Raji (cell line): Measurements from ENCODE around the gene CMBL.

Source experiments
- POLR2A ChIP-seq: IDR thresholded peaks from 2 replicates; pipeline ENCODE4 v1.6.1; 2011; ENCODE audit warnings: low read depth, low read length, control low read depth; ENCODE audit not compliant: insufficient read depth

Gene CMBL

DNA sequence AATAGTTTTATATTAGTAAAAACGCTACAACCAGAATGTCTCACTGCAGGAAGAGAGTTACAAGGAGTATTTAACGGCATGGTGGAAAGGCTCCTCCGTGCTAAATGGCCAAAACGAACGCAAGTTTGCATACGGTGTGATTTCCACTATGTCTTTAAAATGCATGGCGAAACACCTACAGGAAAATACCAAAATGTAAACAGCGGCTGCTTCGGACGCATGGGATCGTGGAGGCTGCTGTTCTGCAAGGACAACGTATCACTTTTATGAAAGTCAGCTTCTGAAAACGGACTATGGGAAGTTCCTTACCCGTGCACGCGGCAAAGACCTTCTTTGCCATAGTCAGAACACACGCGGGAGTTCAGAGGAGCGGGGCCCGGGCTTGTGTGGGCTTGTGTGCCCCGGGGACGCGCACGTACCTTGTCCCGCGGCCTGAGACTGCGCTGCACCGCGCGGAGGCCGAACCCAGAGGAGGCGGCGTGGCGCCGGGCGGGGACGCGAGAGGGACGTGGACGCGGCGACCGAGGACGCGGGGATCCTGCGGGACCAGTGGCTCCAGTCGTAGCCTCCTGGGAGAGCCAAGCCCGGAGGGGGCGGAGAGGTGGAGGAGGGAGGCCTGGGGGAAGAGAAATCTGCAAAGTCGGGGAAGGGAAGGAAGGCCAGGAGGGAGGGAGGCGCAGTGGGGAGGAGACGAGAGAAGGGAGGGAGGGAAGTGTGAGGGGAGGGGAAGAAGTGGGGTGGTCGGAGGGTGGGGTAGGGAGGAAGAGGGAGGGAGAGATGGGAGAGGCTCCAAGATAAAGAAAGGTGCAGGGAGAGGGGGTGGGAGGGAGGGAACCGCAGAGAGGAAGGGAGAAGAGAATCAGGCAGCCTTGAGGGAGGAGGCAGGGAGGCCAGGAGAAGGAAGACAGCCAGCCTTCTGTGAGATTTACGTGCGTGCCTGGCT, at the start of gene CMBL:
TSS of gene CMBL (minus strand) at position 697 of the 943 bp plus-strand sequence. CDS start 17,140 bp downstream, outside the sequence.
- TF ChIP-seq POLR2A, result no peak

DNA sequence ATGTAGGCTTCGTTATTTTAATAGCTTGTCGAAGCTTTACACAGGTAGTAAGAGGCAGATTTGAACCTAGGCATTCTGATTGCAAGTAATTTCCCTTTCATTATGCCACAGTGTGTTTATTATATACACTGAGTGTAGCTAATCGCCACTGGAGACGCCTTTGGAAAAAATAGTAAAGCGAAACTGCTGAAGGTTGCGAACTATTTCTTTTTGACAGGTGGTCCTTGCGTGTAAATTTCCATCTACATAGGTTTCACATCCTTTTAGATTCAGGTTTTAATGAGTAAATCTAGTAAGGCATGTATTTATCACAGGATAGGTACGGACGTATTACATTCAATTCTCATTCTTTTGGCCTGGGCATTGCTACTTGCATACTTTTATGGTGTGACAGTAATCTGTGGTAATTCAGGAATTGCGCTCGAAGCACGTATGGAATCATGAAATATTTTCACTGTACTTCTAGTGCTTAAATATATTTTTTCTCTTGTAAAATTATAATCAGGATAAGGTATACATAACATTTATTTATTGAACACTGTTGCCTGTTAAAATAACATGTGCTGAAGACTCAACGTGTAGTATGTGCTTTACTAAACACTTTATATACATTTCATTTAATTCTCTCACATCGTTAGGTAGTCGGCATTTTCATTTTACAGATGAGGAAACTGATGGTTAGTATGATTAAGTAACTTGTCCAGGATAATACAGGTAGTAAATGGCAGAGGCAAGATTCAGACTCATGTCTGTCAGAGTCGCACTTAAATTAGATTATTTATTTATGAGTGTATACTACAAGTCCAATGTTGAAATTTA, 47.6 kb upstream of the CMBL start:
- no peak for TF ChIP-seq POLR2A

DNA sequence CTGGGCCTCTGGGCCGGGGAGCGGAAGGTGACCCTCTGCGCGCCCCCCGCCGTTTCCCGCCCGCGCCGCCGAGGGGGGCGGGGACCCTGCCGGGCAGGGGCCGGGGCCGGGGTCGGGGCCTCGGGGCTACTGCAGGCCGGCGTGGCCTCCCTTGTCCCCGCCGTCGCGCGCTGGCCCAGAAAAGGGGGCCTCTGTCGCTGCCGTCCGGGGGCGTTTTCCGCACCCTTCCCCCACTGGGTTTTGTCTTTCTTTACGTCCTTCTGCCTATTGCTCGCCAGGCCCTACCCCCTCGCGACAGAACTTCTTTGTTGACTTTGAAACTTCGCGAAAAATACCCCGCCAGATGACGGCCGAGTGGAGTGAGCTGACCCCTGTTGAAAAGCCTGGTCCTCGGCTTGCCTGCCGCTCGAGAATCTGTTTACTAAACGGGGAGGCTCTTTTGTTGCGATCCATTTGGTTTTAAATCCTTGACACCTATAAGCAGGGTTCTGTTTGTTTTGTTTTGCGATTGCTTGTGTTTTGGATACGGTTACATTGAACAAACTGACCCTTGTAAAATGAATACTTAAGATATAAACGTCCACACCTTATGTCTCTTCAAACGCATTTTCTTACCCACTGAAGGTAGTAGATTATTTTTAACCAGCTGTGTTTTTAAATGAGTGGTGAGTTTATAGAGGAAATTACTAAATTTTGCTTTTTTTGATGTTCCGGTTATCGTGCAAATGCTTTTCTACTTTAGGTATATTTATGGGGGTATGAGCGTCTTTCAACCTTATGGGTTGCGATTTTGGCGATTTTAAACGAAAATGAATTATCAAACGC, 46.6 kb upstream of the CMBL start:
- no peak for TF ChIP-seq POLR2A

DNA sequence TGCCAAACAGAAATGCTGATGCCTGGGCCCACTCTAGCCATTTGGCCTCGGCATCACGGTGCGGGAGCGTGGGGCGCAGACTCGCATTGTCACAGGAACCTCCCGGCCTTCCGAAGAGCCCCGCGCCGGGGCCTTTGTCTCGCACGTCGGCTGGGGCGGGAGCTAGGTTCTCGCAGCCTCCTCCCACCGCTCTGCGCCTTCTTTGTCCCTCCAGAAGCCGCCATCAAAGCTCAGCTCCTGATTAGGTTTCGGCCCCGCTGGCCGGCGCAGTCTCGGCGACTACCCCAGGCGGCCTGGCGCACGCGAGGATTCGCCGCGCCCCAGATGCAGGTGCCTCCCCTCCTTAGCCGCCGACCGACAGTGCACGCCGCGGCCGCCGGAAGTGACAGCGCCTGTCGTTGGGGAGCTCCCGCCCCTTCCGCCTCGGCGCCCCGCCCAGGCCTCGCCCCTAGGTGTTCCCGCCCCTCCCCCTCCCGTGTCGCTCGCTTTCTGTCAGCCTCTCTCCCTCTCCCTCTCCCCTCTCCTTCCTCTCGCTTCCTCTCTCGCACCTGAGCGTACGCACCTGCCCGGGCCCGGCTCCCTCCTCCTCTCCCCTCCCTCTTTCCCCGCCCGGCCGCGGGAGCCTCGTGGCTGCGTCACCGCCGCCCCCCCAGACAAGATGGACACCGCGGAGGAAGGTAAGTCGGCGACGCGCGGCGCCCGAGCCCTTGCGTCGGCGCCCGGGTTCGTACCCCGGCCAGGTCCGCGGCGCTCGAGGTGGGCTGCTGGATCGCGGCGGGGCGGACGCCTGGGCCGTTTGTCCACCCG, 45.7 kb upstream of the CMBL start, which contains the start of gene MARCHF6:
TSS of gene MARCHF6 (plus strand) at position 455 of the 807 bp plus-strand sequence. CDS start at position 659, 204 bp downstream.
- peak; percentile 98 for TF ChIP-seq POLR2A

DNA sequence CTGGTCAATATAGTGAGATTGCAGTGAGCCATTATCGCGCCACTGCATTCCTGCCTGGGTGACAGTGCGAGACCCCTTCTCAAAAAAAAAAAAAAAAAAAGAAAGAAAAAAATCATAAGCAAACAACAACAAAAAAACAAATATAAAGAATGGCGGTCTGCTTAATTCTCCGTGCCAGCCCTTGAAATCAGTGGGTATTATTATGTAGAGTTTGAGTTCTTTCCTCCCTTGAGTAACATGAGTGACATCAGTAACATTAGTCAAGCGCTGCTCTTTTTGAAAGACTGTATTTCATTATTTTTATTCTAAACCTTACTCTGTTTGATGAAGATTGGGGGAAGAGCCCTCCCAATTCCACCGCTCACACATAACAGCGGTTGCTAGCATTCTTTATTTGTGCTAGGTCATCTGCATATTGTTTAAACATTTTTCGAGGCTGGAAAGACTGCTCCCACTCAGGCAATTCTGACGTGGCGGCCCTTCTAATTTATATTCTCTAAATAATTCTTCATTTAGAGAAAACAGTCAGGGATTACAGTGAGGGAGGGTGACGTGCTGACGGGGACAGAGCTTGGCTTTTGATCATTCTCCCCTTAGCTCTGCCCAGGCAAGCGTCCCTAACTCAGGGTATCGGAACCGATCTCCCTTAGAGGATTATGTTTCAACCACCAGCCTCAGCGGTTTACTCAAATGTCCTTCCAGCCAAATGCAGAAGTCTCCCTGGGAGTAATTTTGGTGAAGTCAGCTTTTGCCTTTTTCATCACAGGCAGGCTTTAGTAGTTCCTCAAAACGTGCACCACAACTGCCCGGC, 44.9 kb upstream of the CMBL start:
- no peak for TF ChIP-seq POLR2A

DNA sequence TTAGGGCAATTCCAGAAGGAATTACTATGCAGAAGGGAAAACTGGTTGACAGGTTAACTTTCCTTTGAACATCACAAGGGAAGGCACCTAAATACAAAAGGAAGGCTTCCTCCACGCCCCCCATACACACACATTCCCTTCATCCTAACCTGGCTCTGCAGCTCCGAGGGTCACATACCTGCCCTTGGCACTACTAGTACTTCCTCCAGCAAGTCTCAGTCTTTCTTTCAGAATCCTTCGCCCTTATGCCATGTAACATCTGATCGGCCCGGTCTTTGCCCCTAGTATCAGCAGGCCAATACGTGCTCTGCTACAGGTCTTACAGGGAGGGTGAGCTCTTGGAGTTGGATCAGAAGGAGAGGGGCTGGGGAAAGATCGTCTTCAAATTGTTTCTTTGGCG, 44.2 kb upstream of the CMBL start:
- no peak for TF ChIP-seq POLR2A

DNA sequence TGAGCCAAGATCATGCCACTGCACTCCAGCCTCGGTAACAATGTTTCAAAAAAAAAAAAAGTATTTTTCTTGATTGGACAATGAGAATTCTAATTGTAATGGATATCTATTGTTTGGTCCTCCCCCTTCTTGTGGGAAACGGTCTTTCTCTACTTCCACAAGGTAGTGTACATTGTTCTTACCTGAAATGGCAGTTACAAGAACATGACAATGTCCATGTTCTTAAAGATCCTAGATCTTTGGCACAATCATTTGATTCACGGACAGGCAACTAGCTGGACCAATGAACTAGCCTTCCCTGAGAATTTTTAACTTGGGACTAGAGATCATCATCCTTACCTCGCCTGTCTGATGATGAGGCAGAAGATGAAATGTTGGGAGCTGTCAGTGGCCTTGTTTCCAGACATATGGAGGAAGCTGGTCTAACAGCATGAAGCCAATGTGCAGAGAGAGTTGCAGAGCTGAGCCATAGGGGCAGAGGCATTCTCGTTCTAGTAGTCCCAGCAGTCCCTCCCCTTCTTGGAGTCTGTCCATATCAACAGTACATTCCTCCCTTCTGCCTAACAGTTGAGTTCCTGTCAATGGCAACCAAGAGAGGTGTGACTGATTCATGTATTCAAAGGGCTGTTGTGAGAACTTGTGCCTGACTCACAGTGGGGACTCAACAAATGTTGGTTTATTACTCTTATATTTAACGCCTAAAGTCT, 43.6 kb upstream of the CMBL start:
- TF ChIP-seq POLR2A, result no peak

DNA sequence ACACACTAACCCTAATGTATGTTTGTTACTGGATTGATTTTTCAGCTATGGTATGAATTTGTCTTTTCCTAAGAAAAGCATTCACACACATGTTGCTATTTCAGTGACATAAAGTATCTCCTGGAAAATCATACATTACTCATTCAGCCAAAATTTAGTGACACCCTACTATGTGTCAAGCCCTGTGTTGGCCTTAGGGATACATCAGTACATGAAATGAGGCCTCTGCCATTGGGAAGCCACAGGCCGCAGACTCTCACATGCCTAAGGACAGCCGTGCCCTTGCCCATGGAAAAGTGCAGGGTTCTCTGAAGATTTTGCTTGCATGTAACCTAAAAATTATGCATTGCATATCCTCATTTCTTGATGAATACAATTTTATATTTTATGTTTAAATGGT, 40.6 kb upstream of the CMBL start:
- TF ChIP-seq POLR2A, result no peak

DNA sequence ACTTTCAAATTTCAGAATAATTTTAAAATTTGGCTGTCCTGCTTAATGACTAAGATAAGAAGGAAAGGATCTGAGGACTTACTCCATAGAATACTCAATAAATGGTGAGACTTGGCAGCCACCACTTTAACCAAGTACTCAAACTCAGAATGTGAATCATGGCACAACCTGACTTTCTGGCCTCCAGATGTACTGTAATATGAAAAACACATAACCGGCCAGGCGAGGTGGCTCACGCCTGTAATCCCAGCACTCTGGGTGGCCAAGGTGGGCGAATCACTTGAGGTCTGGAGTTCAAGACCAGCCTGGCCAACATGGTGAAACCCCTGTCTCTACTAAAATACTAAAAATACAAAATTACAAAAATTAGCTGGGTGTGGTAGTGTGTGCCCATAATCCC, 35.8 kb upstream of the CMBL start:
- TF ChIP-seq POLR2A, result no peak

DNA sequence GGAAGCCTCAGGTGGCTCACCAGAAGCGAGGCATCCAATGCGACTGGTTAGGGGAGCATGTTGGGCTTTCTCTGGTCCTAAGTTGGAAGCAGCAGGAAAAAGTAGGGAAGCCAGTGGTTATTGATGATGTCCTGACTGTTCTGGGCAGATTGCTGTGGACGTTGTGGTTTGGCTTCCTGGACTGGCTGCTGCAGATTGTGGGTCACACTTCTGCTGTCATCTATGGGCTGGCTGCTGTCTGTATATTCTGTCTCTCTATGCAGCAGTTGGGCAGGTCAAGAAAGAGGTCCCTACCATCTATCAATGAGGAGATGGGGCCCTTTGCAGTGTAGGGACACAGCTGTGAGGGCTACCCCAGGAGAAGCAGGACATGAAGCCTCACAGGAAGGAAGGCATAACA, 32.3 kb upstream of the CMBL start:
- TF ChIP-seq POLR2A, result no peak

DNA sequence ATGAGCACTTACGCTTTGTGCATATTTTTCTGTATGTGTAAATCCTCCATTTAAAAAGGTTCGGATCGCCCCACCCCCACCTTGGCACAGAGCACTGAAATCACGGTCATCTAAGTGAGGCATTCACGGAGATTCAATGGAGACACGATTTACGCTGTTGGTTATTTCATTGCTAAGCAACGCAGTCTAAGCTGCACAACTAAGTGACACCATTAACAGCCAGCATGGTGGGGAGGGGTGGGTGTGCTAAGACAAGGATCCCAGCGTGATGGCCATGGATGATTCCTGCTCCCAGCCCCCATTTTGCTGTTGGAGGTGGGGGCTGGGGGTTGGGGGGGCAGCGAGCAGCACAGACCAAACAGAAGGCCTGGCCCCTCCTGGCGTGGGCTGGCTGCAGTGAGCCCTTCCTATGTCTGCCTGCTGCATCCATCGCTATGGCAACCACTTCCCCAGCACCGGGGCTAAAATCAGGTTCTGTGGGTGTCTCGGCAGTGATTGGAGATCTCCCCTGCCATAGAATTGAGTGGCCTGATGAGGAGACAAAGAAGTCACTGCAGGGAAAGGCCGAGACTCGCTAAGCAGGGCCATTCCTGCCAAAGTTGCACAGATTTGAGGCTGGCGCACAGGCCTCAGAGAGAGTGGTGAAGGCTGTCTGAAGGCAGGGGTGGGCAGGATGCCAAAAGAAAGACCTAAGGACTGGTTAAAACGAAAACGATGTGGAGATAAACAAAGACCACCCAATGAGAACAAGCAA, 31.5 kb upstream of the CMBL start:
- TF ChIP-seq POLR2A, result no peak

DNA sequence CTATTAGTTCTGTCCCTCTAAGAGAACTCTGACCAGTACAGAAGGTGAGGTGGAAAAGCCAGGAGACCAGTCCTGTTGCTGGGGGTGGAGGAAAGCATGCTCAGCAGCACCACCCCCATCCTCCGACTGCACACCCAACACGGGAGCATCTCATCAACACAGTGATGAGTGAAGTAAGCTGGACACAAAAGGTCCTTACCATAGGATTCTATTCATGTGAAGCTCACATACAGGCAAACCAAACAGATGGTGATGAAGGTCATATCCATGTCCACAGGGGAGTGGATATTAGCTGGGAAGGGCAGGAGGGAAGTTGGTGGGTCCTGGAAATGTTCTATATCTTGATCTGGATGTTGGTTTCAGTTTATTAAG, 31.0 kb upstream of the CMBL start:
- no peak for TF ChIP-seq POLR2A
